ENCODE data around the gene KRTAP9-7.

The KRTAP9-7 gene

GRCh38 chr17:41322094-41322902, 46.8 kb downstream of the KRTAP9-7 start:
- no peak for DNase-seq (ENCODE audit: low read depth)

GRCh38 chr17:41322903-41323895, 47.7 kb downstream of the KRTAP9-7 start:
- DNase-seq (ENCODE audit: low read depth) = no peak

- DNase-seq (ENCODE audit: low read depth) = no peak
Measured at GRCh38 chr17:41324180-41325075, 48.9 kb downstream of the KRTAP9-7 start.

GRCh38 chr17:41325126-41325525, 49.6 kb downstream of the KRTAP9-7 start:
- DNase-seq (ENCODE audit: low read depth) = no peak

GRCh38 chr17:41325611-41326010, 50.1 kb downstream of the KRTAP9-7 start:
- no peak for DNase-seq (ENCODE audit: low read depth)

All from activated T-cell treated with anti-CD3 and anti-CD28 coated beads for 24 hours (primary cell).